Endodermal cell (in vitro differentiated cells): ENCODE measurements around the gene SEPTIN12. TPM values are rescaled to one million over a fixed set of nuclear protein-coding genes. Genes with fewer than 3 reads are reported as not detected.

ENCODE experiments used
- DNase-seq: peaks from one replicate; pipeline ENCODE4 v3.0.0-alpha.2; 2017
- H3K27ac ChIP-seq: 2 replicates; pipeline ENCODE4 v1.5.1; 2013; ENCODE audit warnings: mild to moderate bottlenecking, low read depth, low read length, moderate library complexity
- H3K27me3 ChIP-seq: 2 replicates; pipeline ENCODE4 v1.6.1; 2013; ENCODE audit warnings: mild to moderate bottlenecking, low read length, moderate library complexity; ENCODE audit not compliant: insufficient read depth, control insufficient read depth, poor library complexity, severe bottlenecking
- H3K36me3 ChIP-seq: 2 replicates; pipeline ENCODE4 v1.7.0; 2013; ENCODE audit warnings: mild to moderate bottlenecking, low read length, moderate library complexity; ENCODE audit not compliant: control insufficient read depth, insufficient read depth
- H3K4me1 ChIP-seq: one replicate; pipeline ENCODE4 v1.7.0; 2013; ENCODE audit warnings: low read length; ENCODE audit not compliant: control insufficient read depth, insufficient read depth
- H3K4me3 ChIP-seq: 2 replicates; pipeline ENCODE4 v1.5.1; 2013; ENCODE audit warnings: mild to moderate bottlenecking, low read length, moderate library complexity
- H3K9ac ChIP-seq: 2 replicates; pipeline ENCODE4 v1.6.1; 2013; ENCODE audit warnings: mild to moderate bottlenecking, low read length, moderate library complexity; ENCODE audit not compliant: poor library complexity, severe bottlenecking; ENCODE audit errors: extremely low read depth
- H3K9me3 ChIP-seq: 2 replicates; pipeline ENCODE4 v1.6.1; 2013; ENCODE audit warnings: mild to moderate bottlenecking, low read length, moderate library complexity; ENCODE audit not compliant: control insufficient read depth
- H3K27ac Mint-ChIP-seq: 2 replicates; pipeline ENCODE4 v1.8.0; 2020; ENCODE audit warnings: mixed read lengths
- H3K27me3 Mint-ChIP-seq: 2 replicates; pipeline ENCODE4 v1.8.0; 2021; ENCODE audit warnings: mild to moderate bottlenecking, mixed read lengths; ENCODE audit not compliant: insufficient read depth
- H3K36me3 Mint-ChIP-seq: 2 replicates; pipeline ENCODE4 v1.8.0; 2020; ENCODE audit warnings: low read depth, mixed read lengths
- H3K4me1 Mint-ChIP-seq: 2 replicates; pipeline ENCODE4 v1.8.0; 2020; ENCODE audit warnings: mixed read lengths
- H3K4me3 Mint-ChIP-seq: 2 replicates; pipeline ENCODE4 v1.8.0; 2020; ENCODE audit warnings: mild to moderate bottlenecking, moderate library complexity, mixed read lengths
- H3K9me3 Mint-ChIP-seq: 2 replicates; pipeline ENCODE4 v1.8.0; 2020; ENCODE audit warnings: mild to moderate bottlenecking, mixed read lengths
- CTCF ChIP-seq: fragments of 200-600 bp; sonication (generic); conservative IDR thresholded peaks from 2 replicates; pipeline ENCODE4 v1.5.0; 2021; ENCODE audit warnings: antibody characterized with exemption, mild to moderate bottlenecking
- WGBS, 2 experiments: methylation state at CpG; one replicate each; pipeline versions ENCODE4 v1.1.5 to v1.1.7; 2013; ENCODE audit warnings: missing lambda C conversion rate in 2 of 2, mixed read lengths in 1 of 2; ENCODE audit not compliant: insufficient coverage in 1 of 2, insufficient read length in 1 of 2; 5-methylcytosine and 5-hydroxymethylcytosine counted together
- long read RNA-seq, 4 experiments: library from polyadenylated mRNA in 2 of 4; library from RNA in 1 of 4; library from capped mRNA in 1 of 4; stranded (forward) in 3 of 4; unstranded in 1 of 4; transcript quantifications; one replicate each; pipeline ENCODE4 v2.0.0, GENCODE V29; 2020 to 2021; ENCODE audit warnings: inconsistent platforms in 1 of 4
- polyA plus RNA-seq, 2 experiments: library from polyadenylated mRNA; stranded (reverse); fragments of 50-300 nt; gene quantifications; one replicate each; pipeline ENCODE4 v1.2.3, GENCODE V29; 2013
- total RNA-seq, 2 donors: library from RNA; stranded (reverse); fragmentation: NEBNext Ultra II Directional in 1 of 2; extraction: Animal tissue kit (Norgen Biotek cat#: 25700) in 1 of 2; gene quantifications; 2 replicates in 1 of 2; 3 replicates in 1 of 2; pipeline ENCODE4 v1.2.1, GENCODE V29; 2021

Gene SEPTIN12
- total RNA-seq: under 1 TPM; 0.40 to 0.73 TPM
- polyA plus RNA-seq (2013, experiment 1 of 2): 0.57 TPM
- polyA plus RNA-seq (2013, experiment 2 of 2): not detected
- long read RNA-seq, experiment 1: 0 reads
- long read RNA-seq, experiment 2: 0 reads
- long read RNA-seq, experiment 3: 0 reads
- long read RNA-seq, experiment 4: 0 reads

- H3K9me3 Mint-ChIP-seq: no peaks in the 10 kb centered on the region
- Histone ChIP-seq H3K9me3 (no peaks in the 10 kb centered on the region), H3K9ac (no peak within 1 kb of the TSS), H3K4me3 (no peak within 1 kb of the TSS), H3K27ac (peak within 1 kb of the TSS; percentile 32), H3K4me1 (peaks cover 10% of the 10 kb centered on the region), H3K27me3 (no peaks in the 10 kb centered on the region), H3K36me3 (no peaks in the 10 kb centered on the region)
- peak within 1 kb of the TSS; percentile 81 for H3K27ac Mint-ChIP-seq
- H3K4me3 Mint-ChIP-seq: peak within 1 kb of the TSS; percentile 3
- WGBS, 2 experiments: 76 to 85% methylated on average over 4 to 13 of the region's 14 CpGs
- no peaks in the 10 kb centered on the region for H3K36me3 Mint-ChIP-seq
- TF ChIP-seq CTCF: peak; percentile 38
- peaks cover 13% of the 10 kb centered on the region for H3K4me1 Mint-ChIP-seq
- no peaks in the 10 kb centered on the region for H3K27me3 Mint-ChIP-seq
- peak; percentile 65 for DNase-seq
Observed at GRCh38 chr16:4787627-4788482, at the start of gene SEPTIN12. Gene SEPTIN12 (minus strand): TSS chr16:4788345. CDS start chr16:4787645, 700 bp downstream.

DNA sequence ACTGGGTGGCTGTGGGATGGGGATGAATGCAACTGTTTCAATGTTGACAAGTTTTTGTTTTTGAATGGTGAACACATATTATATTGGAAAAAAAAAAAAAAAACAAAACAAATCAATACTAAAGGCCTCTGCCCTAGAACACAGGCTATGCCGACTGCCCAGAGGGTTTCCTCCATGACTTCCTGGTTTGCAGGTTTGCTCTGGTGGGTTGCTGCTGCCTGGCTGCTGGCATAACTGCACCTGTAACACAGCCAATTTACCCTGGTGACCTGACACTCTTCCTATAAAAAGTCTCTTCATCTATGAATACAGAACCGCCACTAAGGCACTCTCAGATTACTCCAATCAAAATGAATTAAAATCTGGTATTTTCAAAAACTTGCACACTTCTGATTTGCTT, 48.6 kb upstream of the SEPTIN12 start:
- Mint-ChIP-seq H3K27me3 (no peaks in the 10 kb centered on the region), H3K36me3 (peaks cover 65% of the 10 kb centered on the region), H3K4me3 (no peak overlapping the region), H3K9me3 (no peaks in the 10 kb centered on the region), H3K4me1 (no peaks in the 10 kb centered on the region), H3K27ac (no peak overlapping the region)
- no peaks in the 10 kb centered on the region for H3K9me3 ChIP-seq
- peaks cover 83% of the 10 kb centered on the region for H3K36me3 ChIP-seq
- H3K4me1 ChIP-seq: no peaks in the 10 kb centered on the region
- no peak for TF ChIP-seq CTCF
- 96 to 100% methylated on average over 2 of the region's 2 CpGs for WGBS, 2 experiments
- no peak overlapping the region for H3K27ac ChIP-seq
- DNase-seq: no peak
- no peak overlapping the region for H3K4me3 ChIP-seq
- no peak overlapping the region for H3K9ac ChIP-seq
- no peaks in the 10 kb centered on the region for H3K27me3 ChIP-seq

- H3K36me3 ChIP-seq: peaks cover 85% of the 10 kb centered on the region
- Mint-ChIP-seq H3K27me3 (no peaks in the 10 kb centered on the region), H3K27ac (no peak overlapping the region), H3K4me3 (no peak overlapping the region), H3K4me1 (no peaks in the 10 kb centered on the region), H3K36me3 (peaks cover 60% of the 10 kb centered on the region), H3K9me3 (no peaks in the 10 kb centered on the region)
- no peaks in the 10 kb centered on the region for H3K27me3 ChIP-seq
- H3K27ac ChIP-seq: no peak overlapping the region
- TF ChIP-seq CTCF: no peak
- DNase-seq: no peak
- H3K4me3 ChIP-seq: no peak overlapping the region
- H3K9me3 ChIP-seq: no peaks in the 10 kb centered on the region
- H3K9ac ChIP-seq: no peak overlapping the region
- no peaks in the 10 kb centered on the region for H3K4me1 ChIP-seq
- 88 to 100% methylated on average over 1 of the region's 1 CpG for WGBS, 2 experiments
Observed at GRCh38 chr16:4833584-4833983, 45.4 kb upstream of the SEPTIN12 start.
